SK-N-SH (cell line): ENCODE results near the gene PIBF1. TPM values are rescaled to one million over a fixed set of nuclear protein-coding genes. Genes with fewer than 3 reads are reported as not detected.

ENCODE experiments used
- CTCF ChIA-PET: fragments of 300-600, 350-600 bp; formaldehyde crosslinking; extraction: SDS; loops from one replicate; lab custom pipeline; 2021; lab: Yijun Ruan, JAX
- POLR2A ChIA-PET: fragments of 350-600 bp; sonication (Branson Sonifier 250); formaldehyde crosslinking; extraction: SDS; loops from one replicate; lab custom pipeline; 2020; ENCODE audit warnings: antibody characterized with exemption, inconsistent platforms; lab: Yijun Ruan, JAX
- DNase-seq: peaks from one replicate; pipeline ENCODE4 v3.0.0; 2012
- H2AFZ ChIP-seq: fragments of 200-600 bp; sonication (generic); 2 replicates; pipeline ENCODE4 v1.8.1; 2016; ENCODE audit warnings: antibody characterized with exemption, mild to moderate bottlenecking, low read depth
- H3F3A ChIP-seq: fragments of 200-600 bp; sonication (generic); replicated peaks from 2 replicates; pipeline ENCODE3; 2016; ENCODE audit warnings: antibody characterized with exemption, mild to moderate bottlenecking; ENCODE audit not compliant: insufficient read depth
- H3K27ac ChIP-seq, 2 experiments: fragments of 200-500 bp in 1 of 2; fragments of 200-600 bp in 1 of 2; sonication (Bioruptor generic) in 1 of 2; sonication (generic), shearing (Covaris generic) in 1 of 2; 2 replicates each; pipeline versions ENCODE4 v1.5.1 to v1.6.1; 2014 to 2016; ENCODE audit warnings: low read depth in 2 of 2, inconsistent platforms in 1 of 2, low read length in 1 of 2, mild to moderate bottlenecking in 1 of 2, mixed read lengths in 1 of 2
- H3K27me3 ChIP-seq: fragments of 200-600 bp; sonication (generic), shearing (Covaris generic); 2 replicates; pipeline ENCODE4 v1.6.1; 2016; ENCODE audit warnings: mixed run types; ENCODE audit not compliant: insufficient read depth
- H3K36me3 ChIP-seq, 2 experiments: fragments of 200-500 bp in 1 of 2; fragments of 200-600 bp in 1 of 2; sonication (Bioruptor generic) in 1 of 2; sonication (generic) in 1 of 2; replicated peaks in 1 of 2; 2 replicates each; pipeline versions ENCODE3 to v1.5.1; 2014 to 2016; ENCODE audit warnings: low read length in 1 of 2, mild to moderate bottlenecking in 1 of 2; ENCODE audit not compliant: insufficient read depth in 2 of 2, control insufficient read depth in 1 of 2
- H3K4me1 ChIP-seq, 2 experiments: fragments of 200-500 bp in 1 of 2; fragments of 200-600 bp in 1 of 2; sonication (Bioruptor generic) in 1 of 2; sonication (generic), shearing (Covaris generic) in 1 of 2; 2 replicates each; pipeline versions ENCODE4 v1.5.1 to v1.6.1; 2014 to 2016; ENCODE audit warnings: low read depth in 1 of 2, low read length in 1 of 2, mixed run types in 1 of 2; ENCODE audit not compliant: insufficient read depth in 2 of 2, control insufficient read depth in 1 of 2
- H3K4me2 ChIP-seq: fragments of 200-600 bp; sonication (generic), shearing (Covaris generic); 2 replicates; pipeline ENCODE4 v1.6.1; 2017; ENCODE audit warnings: mixed run types
- H3K4me3 ChIP-seq, 2 experiments: fragments of 200-500 bp in 1 of 2; fragments of 200-600 bp in 1 of 2; sonication (Bioruptor generic) in 1 of 2; sonication (generic), shearing (Covaris generic) in 1 of 2; 2 replicates each; pipeline versions ENCODE4 v1.5.1 to v1.8.1; 2014 to 2016; ENCODE audit warnings: low read depth in 2 of 2, inconsistent platforms in 1 of 2, low read length in 1 of 2, mild to moderate bottlenecking in 1 of 2, mixed read lengths in 1 of 2, moderate library complexity in 1 of 2
- H3K79me2 ChIP-seq: fragments of 200-600 bp; sonication (generic); 2 replicates; pipeline ENCODE4 v1.8.1; 2017; ENCODE audit warnings: mild to moderate bottlenecking; ENCODE audit not compliant: insufficient read depth
- H3K9ac ChIP-seq: fragments of 200-600 bp; sonication (generic); 2 replicates; pipeline ENCODE4 v1.6.1; 2017; ENCODE audit warnings: mixed run types
- H3K9me2 ChIP-seq: fragments of 200-600 bp; sonication (generic); 2 replicates; pipeline ENCODE4 v1.6.1; 2017; ENCODE audit warnings: mixed run types
- H3K9me3 ChIP-seq: fragments of 200-600 bp; sonication (generic); 2 replicates; pipeline ENCODE4 v1.6.1; 2017; ENCODE audit warnings: mixed run types, mild to moderate bottlenecking, moderate library complexity
- H4K20me1 ChIP-seq: fragments of 200-600 bp; sonication (generic); 2 replicates; pipeline ENCODE4 v1.6.1; 2017; ENCODE audit warnings: mild to moderate bottlenecking, mixed run types; ENCODE audit not compliant: insufficient read depth
- CTCF ChIP-seq: fragments of 200-600 bp; sonication (generic); IDR thresholded peaks from 2 replicates; pipeline ENCODE4 v1.6.1; 2017; ENCODE audit warnings: antibody characterized with exemption, mild to moderate bottlenecking, moderate library complexity
- ELF1 ChIP-seq: IDR thresholded peaks from 2 replicates; pipeline ENCODE4 v1.4.0; 2012
- FOSL2 ChIP-seq: IDR thresholded peaks from 2 replicates; pipeline ENCODE4 v1.4.0; 2012; ENCODE audit warnings: low read depth, mild to moderate bottlenecking, moderate library complexity, borderline replicate concordance
- FOXJ3 ChIP-seq: sonication (generic); formaldehyde crosslinking; IDR thresholded peaks from 2 replicates; pipeline ENCODE4 v1.5.1; 2020; ENCODE audit warnings: mild to moderate bottlenecking, missing genetic modification reagents
- GABPA ChIP-seq: IDR thresholded peaks from 2 replicates; pipeline ENCODE4 v1.4.0; 2012; ENCODE audit warnings: low read depth, mild to moderate bottlenecking
- JUND ChIP-seq: IDR thresholded peaks from 2 replicates; pipeline ENCODE4 v1.4.0; 2012
- MAX ChIP-seq: IDR thresholded peaks from 2 replicates; pipeline ENCODE4 v1.4.0; 2012; ENCODE audit warnings: low read depth
- MEF2A ChIP-seq: IDR thresholded peaks from 2 replicates; pipeline ENCODE4 v1.4.0; 2012; ENCODE audit warnings: low read depth, borderline replicate concordance
- MXI1 ChIP-seq: IDR thresholded peaks from 2 replicates; pipeline ENCODE4 v1.6.1; 2012; ENCODE audit warnings: mild to moderate bottlenecking, low read depth, low read length, improper control_type of control experiment
- NFIC ChIP-seq: IDR thresholded peaks from 2 replicates; pipeline ENCODE4 v1.4.0; 2012; ENCODE audit warnings: borderline replicate concordance
- PBX3 ChIP-seq: IDR thresholded peaks from 2 replicates; pipeline ENCODE4; 2012
- RCOR1 ChIP-seq: fragments of 150-350 bp; IDR thresholded peaks from 2 replicates; pipeline ENCODE4 v1.6.1; 2017; ENCODE audit warnings: antibody characterized with exemption, low read length
- REST ChIP-seq: IDR thresholded peaks from 2 replicates; pipeline ENCODE4 v1.6.1; 2012; ENCODE audit warnings: mild to moderate bottlenecking, low read depth, low read length, moderate library complexity
- SMC3 ChIP-seq: IDR thresholded peaks from 2 replicates; pipeline ENCODE4 v1.6.1; 2012; ENCODE audit warnings: low read depth, low read length, improper control_type of control experiment
- TAF1 ChIP-seq: IDR thresholded peaks from 2 replicates; pipeline ENCODE4 v1.6.1; 2012; ENCODE audit warnings: low read depth, mild to moderate bottlenecking, low read length, moderate library complexity, borderline replicate concordance
- TEAD4 ChIP-seq: IDR thresholded peaks from 2 replicates; pipeline ENCODE4 v1.4.0; 2012; ENCODE audit warnings: mild to moderate bottlenecking, borderline replicate concordance; ENCODE audit not compliant: insufficient read depth
- USF1 ChIP-seq: IDR thresholded peaks from 2 replicates; pipeline ENCODE4 v1.4.0; 2012; ENCODE audit warnings: low read depth, borderline replicate concordance
- USF2 ChIP-seq: fragments of 150-350 bp; IDR thresholded peaks from 2 replicates; pipeline ENCODE4 v1.6.1; 2017; ENCODE audit warnings: antibody characterized with exemption, low read length, low read depth, borderline replicate concordance
- YY1 ChIP-seq: IDR thresholded peaks from 2 replicates; pipeline ENCODE4 v1.4.0; 2012; ENCODE audit warnings: low read depth, mild to moderate bottlenecking
- ZBTB33 ChIP-seq: IDR thresholded peaks from 2 replicates; pipeline ENCODE4 v1.4.0; 2012; ENCODE audit warnings: low read depth, borderline replicate concordance
- WGBS: methylation state at CpG from one replicate; pipeline ENCODE4 v1.1.6; 2017; ENCODE audit warnings: low lambda C conversion rate; 5-methylcytosine and 5-hydroxymethylcytosine counted together
- polyA plus RNA-seq, 3 experiments: library from polyadenylated mRNA; depleted of rRNA; stranded (reverse); fragments of >200 nt; gene quantifications; 2 replicates each; pipeline ENCODE4 v1.2.3, GENCODE V29; 2012

PIBF1 gene
- polyA plus RNA-seq, 1 of the 3 experiments (the other 2 are of a cell fraction): 3.9 TPM

GRCh38 chr13:73060251-73061160 lies 278.6 kb downstream of the PIBF1 start:
- Histone ChIP-seq H3K4me2 (peak overlapping the region; percentile 71), H3F3A (peaks cover 24% of the 10 kb centered on the region), H3K9ac (no peak overlapping the region; the same call in 1 of the 2 replicates), H3K4me1 (peaks cover 7 to 10% of the 10 kb centered on the region in 2 experiments; a peak in 3 of 4 replicates), H2AFZ (peak overlapping the region; percentile 56; the same call in 1 of the 2 replicates), H3K27me3 (no peaks in the 10 kb centered on the region), H3K27ac (no peak overlapping the region), H4K20me1 (no peaks in the 10 kb centered on the region), H3K36me3 (no peaks in the 10 kb centered on the region), H3K79me2 (no peaks in the 10 kb centered on the region), H3K9me3 (no peaks in the 10 kb centered on the region), H3K4me3 (peak overlapping the region; percentile 75 to 76; a peak in 3 of 4 replicates), H3K9me2 (no peaks in the 10 kb centered on the region)
- TF ChIP-seq REST: no peak
- TF ChIP-seq MAX: no peak
- no peak for TF ChIP-seq YY1
- no peak for TF ChIP-seq GABPA
- no peak for TF ChIP-seq MXI1
- TF ChIP-seq ZBTB33: no peak
- no peak for TF ChIP-seq RCOR1
- no peak for TF ChIP-seq NFIC
- TF ChIP-seq USF2: no peak
- TF ChIP-seq FOSL2: no peak
- no peak for TF ChIP-seq FOXJ3 (CRISPR knock-in tag)
- no peak for TF ChIP-seq MEF2A
- TF ChIP-seq TAF1: no peak
- TF ChIP-seq USF1: no peak
- TF ChIP-seq SMC3: no peak
- TF ChIP-seq PBX3: no peak
- no peak for TF ChIP-seq ELF1
- no peak for TF ChIP-seq TEAD4
- no peak for TF ChIP-seq CTCF
- no peak for TF ChIP-seq JUND
- peak; percentile 52 for DNase-seq
- WGBS: 34% methylated on average over 26 of the region's 26 CpGs
- ChIA-PET CTCF (interaction anchor here (0.9 to 1.0 kb wide), 2 partner anchors 12 to 38 kb away, joined by 3 read pairs; no protein-coding TSS in a partner anchor), POLR2A (no interaction called here)
